ENCODE data around the gene PANX1. TPM values are rescaled to one million over a fixed set of nuclear protein-coding genes. Genes with fewer than 3 reads are reported as not detected.

Gene PANX1, protein sequence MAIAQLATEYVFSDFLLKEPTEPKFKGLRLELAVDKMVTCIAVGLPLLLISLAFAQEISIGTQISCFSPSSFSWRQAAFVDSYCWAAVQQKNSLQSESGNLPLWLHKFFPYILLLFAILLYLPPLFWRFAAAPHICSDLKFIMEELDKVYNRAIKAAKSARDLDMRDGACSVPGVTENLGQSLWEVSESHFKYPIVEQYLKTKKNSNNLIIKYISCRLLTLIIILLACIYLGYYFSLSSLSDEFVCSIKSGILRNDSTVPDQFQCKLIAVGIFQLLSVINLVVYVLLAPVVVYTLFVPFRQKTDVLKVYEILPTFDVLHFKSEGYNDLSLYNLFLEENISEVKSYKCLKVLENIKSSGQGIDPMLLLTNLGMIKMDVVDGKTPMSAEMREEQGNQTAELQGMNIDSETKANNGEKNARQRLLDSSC
- 10 to 100 TPM in 1 of 5 experiments, 1 to 10 TPM in 4; 5.6 to 14.8 (median 6.1) TPM for total RNA-seq
- polyA plus RNA-seq = 1 to 10 TPM; 3.9 to 5.8 TPM
- 17.1 reads per million, percentile 47 among the genes with 10 or more reads in this experiment for total RNA-seq

DNA sequence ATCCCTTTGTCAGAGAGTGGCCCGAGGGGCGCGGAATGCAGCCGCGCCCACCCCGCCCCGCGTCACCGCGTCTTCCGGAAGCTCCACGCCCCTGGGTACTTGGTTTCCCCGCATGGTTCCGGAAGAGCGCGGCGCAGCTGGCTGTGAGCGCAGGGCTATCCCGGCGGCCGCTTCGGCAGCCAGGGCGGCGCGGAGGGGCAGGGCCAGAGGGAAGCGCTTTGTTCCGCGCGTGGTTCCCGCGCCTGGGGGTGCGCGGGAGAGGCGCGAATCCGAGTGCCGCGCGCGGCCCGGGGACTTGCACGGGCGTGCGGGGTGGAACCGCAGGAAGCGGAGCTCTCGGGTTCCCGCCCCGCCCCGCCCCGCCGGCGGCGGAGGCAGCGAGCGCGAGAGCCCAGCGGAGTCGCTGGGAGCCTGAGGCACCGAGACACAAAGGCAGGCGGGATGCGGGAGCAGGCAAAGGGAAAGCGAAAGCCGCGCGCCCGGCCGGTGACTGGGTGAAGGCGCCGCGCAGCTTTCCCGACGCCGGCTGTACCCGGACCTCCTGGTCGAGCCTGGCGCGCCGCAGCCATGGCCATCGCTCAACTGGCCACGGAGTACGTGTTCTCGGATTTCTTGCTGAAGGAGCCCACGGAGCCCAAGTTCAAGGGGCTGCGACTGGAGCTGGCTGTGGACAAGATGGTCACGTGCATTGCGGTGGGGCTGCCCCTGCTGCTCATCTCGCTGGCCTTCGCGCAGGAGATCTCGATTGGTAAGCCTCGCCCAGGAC lies at the start of gene PANX1:
PANX1 (plus strand) TSS at position 96 of the 766 bp plus-strand sequence; CDS start at position 568, 472 bp downstream.
- H3K36me3 Mint-ChIP-seq = no peaks in the 10 kb centered on the region
- H3K4me3 ChIP-seq (ENCODE audit: low read length) = peak within 1 kb of the TSS; percentile 97
- peak; percentile 87 for ATAC-seq
- intact Hi-C loops (cut with micrococcal nuclease) = loop anchor here (1.0 to 10.0 kb wide), 17 partner anchors 18 to 1660 kb away; partner anchors contain the start of genes ANKRD49 (in 2 of the 2), C11orf54 (in 2 of the 2), CWC15 (in 2 of the 2) and FAM76B (in 2 of the 2)
- ChIA-PET CTCF (no interaction called here), POLR2A (interaction anchor here (0.5 to 1.8 kb wide), 5 partner anchors 9 to 388 kb away, joined by 3 to 5 read pairs (median 4); partner anchors contain the start of gene MED17)
- peak within 1 kb of the TSS; percentile 73 for H3K27ac ChIP-seq (ENCODE audit: low read depth, low read length)
- H3K27me3 Mint-ChIP-seq = no peaks in the 10 kb centered on the region
- peak within 1 kb of the TSS; percentile 77 to 96 (median 89) for H3K27ac Mint-ChIP-seq
- peaks cover 0 to 7% (median 0%) of the 10 kb centered on the region in 11 donors for H3K9me3 Mint-ChIP-seq
- H3K4me3 Mint-ChIP-seq = peak within 1 kb of the TSS in 2 of 10 donors; percentile 85 to 92
- peaks cover 21 to 29% of the 10 kb centered on the region in 2 donors for H3K4me1 ChIP-seq (ENCODE audit: control insufficient read depth in 2 of 2, insufficient read depth in 2 of 2, low read length in 2 of 2)
- H3K4me1 Mint-ChIP-seq = peaks cover 18 to 32% (median 27%) of the 10 kb centered on the region in 7 donors
- H3K36me3 ChIP-seq (ENCODE audit: control insufficient read depth in 2 of 3, insufficient read depth in 3 of 3, low read length in 3 of 3) = peaks cover 0 to 12% (median 0%) of the 10 kb centered on the region in 3 experiments
- no peaks in the 10 kb centered on the region for H3K27me3 ChIP-seq (ENCODE audit: control insufficient read depth in 2 of 2, insufficient read depth in 2 of 2, low read length in 2 of 2)
- no peaks in the 10 kb centered on the region for H3K9me3 ChIP-seq (ENCODE audit: control insufficient read depth in 2 of 3, low read length in 3 of 3)
- peak; percentile 48 to 80 (median 74) for DNase-seq

DNA sequence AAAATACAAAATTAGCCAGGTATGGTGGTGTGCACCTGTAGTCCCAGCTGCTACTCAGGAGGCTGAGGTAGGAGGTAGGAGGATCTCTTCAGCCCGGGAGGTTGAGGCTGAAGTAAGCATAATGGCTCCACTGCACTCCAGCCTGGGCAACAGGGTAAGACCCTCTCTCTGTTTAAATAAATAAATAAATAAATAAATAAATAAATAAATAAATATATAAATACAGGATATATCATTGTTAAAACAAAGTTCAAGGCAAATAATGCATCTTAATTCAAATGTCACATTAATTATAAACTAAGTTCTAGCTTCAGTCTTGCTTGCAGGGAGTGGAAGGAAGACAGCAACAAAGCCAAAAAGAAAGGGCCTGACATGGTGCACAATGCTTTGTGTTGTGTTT lies 44.5 kb upstream of the PANX1 start:
- H3K9me3 ChIP-seq (ENCODE audit: control insufficient read depth in 2 of 3, low read length in 3 of 3) = no peaks in the 10 kb centered on the region
- Mint-ChIP-seq H3K36me3 (no peaks in the 10 kb centered on the region), H3K27me3 (peaks cover 6 to 50% (median 33%) of the 10 kb centered on the region in 5 donors), H3K9me3 (peaks cover 0 to 3% (median 0%) of the 10 kb centered on the region in 11 donors), H3K4me1 (no peaks in the 10 kb centered on the region), H3K27ac (no peak overlapping the region), H3K4me3 (no peak overlapping the region)
- no peak overlapping the region for H3K27ac ChIP-seq (ENCODE audit: low read depth, low read length)
- DNase-seq (no peak), ATAC-seq (no peak)
- intact Hi-C loops (cut with micrococcal nuclease) = no loop called here
- ChIA-PET CTCF (no interaction called here), POLR2A (no interaction called here)
- no peak overlapping the region for H3K4me3 ChIP-seq (ENCODE audit: low read length)
- H3K27me3 ChIP-seq (ENCODE audit: control insufficient read depth in 2 of 2, insufficient read depth in 2 of 2, low read length in 2 of 2) = no peaks in the 10 kb centered on the region
- H3K4me1 ChIP-seq (ENCODE audit: control insufficient read depth in 2 of 2, insufficient read depth in 2 of 2, low read length in 2 of 2) = no peaks in the 10 kb centered on the region
- H3K36me3 ChIP-seq (ENCODE audit: control insufficient read depth in 2 of 3, insufficient read depth in 3 of 3, low read length in 3 of 3) = no peaks in the 10 kb centered on the region

DNA sequence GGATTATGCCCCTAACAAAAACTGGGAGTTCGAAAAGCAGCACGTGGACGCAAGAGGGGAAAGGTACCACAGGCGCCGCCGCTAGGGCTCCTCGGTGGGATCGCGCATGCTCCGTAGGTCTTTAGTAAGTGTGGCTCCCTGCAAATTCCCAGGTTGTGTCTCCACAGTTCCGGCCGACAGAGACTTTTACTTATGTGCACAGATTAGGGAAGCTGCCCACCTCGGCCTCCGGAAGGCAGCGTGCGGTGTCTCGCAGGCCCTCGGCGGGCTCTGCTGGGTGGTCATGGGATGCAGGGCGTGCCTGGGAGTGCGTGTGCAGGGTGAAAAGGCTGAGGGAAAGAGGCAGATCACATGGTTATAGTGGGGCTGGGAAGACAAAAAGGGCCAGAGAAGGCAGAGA lies 39.7 kb upstream of the PANX1 start:
- H3K36me3 Mint-ChIP-seq = no peaks in the 10 kb centered on the region
- DNase-seq = no peak
- Histone ChIP-seq H3K4me3 (ENCODE audit: low read length) (no peak overlapping the region), H3K4me1 (ENCODE audit: control insufficient read depth in 2 of 2, insufficient read depth in 2 of 2, low read length in 2 of 2) (no peaks in the 10 kb centered on the region), H3K27ac (ENCODE audit: low read depth, low read length) (no peak overlapping the region), H3K27me3 (ENCODE audit: control insufficient read depth in 2 of 2, insufficient read depth in 2 of 2, low read length in 2 of 2) (no peaks in the 10 kb centered on the region), H3K9me3 (ENCODE audit: control insufficient read depth in 2 of 3, low read length in 3 of 3) (no peaks in the 10 kb centered on the region), H3K36me3 (ENCODE audit: control insufficient read depth in 2 of 3, insufficient read depth in 3 of 3, low read length in 3 of 3) (no peaks in the 10 kb centered on the region)
- H3K27me3 Mint-ChIP-seq = peaks cover 0 to 26% (median 15%) of the 10 kb centered on the region in 5 donors
- H3K4me3 Mint-ChIP-seq = no peak overlapping the region
- H3K27ac Mint-ChIP-seq = no peak overlapping the region
- POLR2A ChIA-PET = no interaction called here
- CTCF ChIA-PET = no interaction called here
- no peak for ATAC-seq
- intact Hi-C loops (cut with micrococcal nuclease) = no loop called here
- no peaks in the 10 kb centered on the region for H3K4me1 Mint-ChIP-seq
- peaks cover 0 to 7% (median 0%) of the 10 kb centered on the region in 11 donors for H3K9me3 Mint-ChIP-seq

DNA sequence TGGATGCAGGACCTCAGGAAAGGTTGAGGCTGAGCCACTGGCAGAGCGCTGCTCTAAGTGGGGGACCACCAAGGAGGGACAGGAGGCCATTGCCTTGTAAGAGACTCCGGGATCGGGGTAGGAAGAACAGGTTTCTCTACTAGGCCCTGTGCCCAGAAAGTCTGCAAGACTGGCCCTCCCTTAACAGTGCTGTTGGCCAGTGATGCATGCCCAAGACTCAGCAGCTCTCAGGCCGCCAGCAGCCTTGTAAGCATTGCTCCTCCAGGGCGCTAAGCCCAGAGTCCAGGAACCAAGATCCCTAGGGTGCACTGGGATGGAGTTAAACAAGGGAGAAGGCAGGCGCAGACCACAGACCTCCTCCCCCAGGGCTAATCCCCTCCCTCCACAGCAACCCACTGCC lies 39.3 kb upstream of the PANX1 start:
- no peaks in the 10 kb centered on the region for H3K4me1 ChIP-seq (ENCODE audit: control insufficient read depth in 2 of 2, insufficient read depth in 2 of 2, low read length in 2 of 2)
- Mint-ChIP-seq H3K36me3 (no peaks in the 10 kb centered on the region), H3K4me1 (no peaks in the 10 kb centered on the region), H3K27ac (no peak overlapping the region), H3K4me3 (no peak overlapping the region), H3K9me3 (peaks cover 0 to 7% (median 0%) of the 10 kb centered on the region in 11 donors), H3K27me3 (peaks cover 0 to 24% (median 15%) of the 10 kb centered on the region in 5 donors)
- POLR2A ChIA-PET = no interaction called here
- ATAC-seq (no peak), DNase-seq (no peak)
- H3K4me3 ChIP-seq (ENCODE audit: low read length) = no peak overlapping the region
- H3K36me3 ChIP-seq (ENCODE audit: control insufficient read depth in 2 of 3, insufficient read depth in 3 of 3, low read length in 3 of 3) = no peaks in the 10 kb centered on the region
- CTCF ChIA-PET = no interaction called here
- intact Hi-C loops (cut with micrococcal nuclease) = no loop called here
- H3K9me3 ChIP-seq (ENCODE audit: control insufficient read depth in 2 of 3, low read length in 3 of 3) = no peaks in the 10 kb centered on the region
- H3K27me3 ChIP-seq (ENCODE audit: control insufficient read depth in 2 of 2, insufficient read depth in 2 of 2, low read length in 2 of 2) = no peaks in the 10 kb centered on the region
- H3K27ac ChIP-seq (ENCODE audit: low read depth, low read length) = no peak overlapping the region

DNA sequence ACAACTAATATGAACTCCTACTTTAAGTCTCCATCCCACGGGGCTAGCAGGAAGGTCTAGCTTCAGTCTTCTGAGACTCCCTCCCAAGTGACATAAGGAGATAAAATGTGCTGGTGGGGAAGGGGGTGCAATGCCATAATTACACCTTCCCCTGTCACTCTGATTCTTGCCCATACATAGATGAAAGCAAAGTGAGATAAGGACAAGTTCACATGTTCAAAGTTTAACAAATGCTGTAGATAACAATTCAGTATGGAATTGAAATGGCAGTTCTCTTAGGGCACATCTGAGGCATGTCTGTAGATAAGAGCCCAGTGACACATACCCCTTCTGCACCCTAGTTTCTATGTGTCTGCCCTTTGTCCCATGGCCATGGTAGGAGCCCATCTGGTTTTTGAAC lies 38.2 kb upstream of the PANX1 start:
- no peak for ATAC-seq
- Mint-ChIP-seq H3K36me3 (no peaks in the 10 kb centered on the region), H3K4me3 (no peak overlapping the region), H3K9me3 (peaks cover 0 to 7% (median 0%) of the 10 kb centered on the region in 11 donors), H3K4me1 (no peaks in the 10 kb centered on the region), H3K27ac (no peak overlapping the region), H3K27me3 (peaks cover 0 to 19% (median 13%) of the 10 kb centered on the region in 5 donors)
- CTCF ChIA-PET = no interaction called here
- Histone ChIP-seq H3K27ac (ENCODE audit: low read depth, low read length) (no peak overlapping the region), H3K4me1 (ENCODE audit: control insufficient read depth in 2 of 2, insufficient read depth in 2 of 2, low read length in 2 of 2) (no peaks in the 10 kb centered on the region), H3K27me3 (ENCODE audit: control insufficient read depth in 2 of 2, insufficient read depth in 2 of 2, low read length in 2 of 2) (no peaks in the 10 kb centered on the region), H3K9me3 (ENCODE audit: control insufficient read depth in 2 of 3, low read length in 3 of 3) (no peaks in the 10 kb centered on the region), H3K4me3 (ENCODE audit: low read length) (no peak overlapping the region), H3K36me3 (ENCODE audit: control insufficient read depth in 2 of 3, insufficient read depth in 3 of 3, low read length in 3 of 3) (no peaks in the 10 kb centered on the region)
- POLR2A ChIA-PET = no interaction called here
- no peak for DNase-seq
- intact Hi-C loops (cut with micrococcal nuclease) = no loop called here

DNA sequence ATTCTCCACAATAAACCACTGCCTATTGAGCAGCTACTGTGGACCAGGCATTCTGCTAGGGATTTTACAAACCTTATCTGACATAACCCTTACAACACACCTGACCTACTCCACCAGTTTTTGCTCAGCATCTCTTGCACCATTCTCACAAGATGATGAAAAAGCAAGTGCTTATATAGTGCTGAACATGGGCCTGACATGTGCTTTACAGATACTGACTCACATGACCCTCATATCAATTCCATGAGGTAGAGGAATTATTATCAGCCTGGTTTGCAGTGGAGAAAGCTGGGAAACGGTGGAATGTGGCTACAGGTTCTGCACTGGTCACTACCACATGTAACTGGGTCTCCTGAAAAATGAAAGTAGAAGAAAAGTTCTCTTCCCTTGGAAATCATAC lies 37.5 kb upstream of the PANX1 start:
- H3K27me3 ChIP-seq (ENCODE audit: control insufficient read depth in 2 of 2, insufficient read depth in 2 of 2, low read length in 2 of 2) = no peaks in the 10 kb centered on the region
- Mint-ChIP-seq H3K4me3 (no peak overlapping the region), H3K27ac (no peak overlapping the region), H3K4me1 (no peaks in the 10 kb centered on the region), H3K27me3 (peaks cover 0 to 14% (median 12%) of the 10 kb centered on the region in 5 donors), H3K9me3 (peaks cover 0 to 7% (median 0%) of the 10 kb centered on the region in 11 donors), H3K36me3 (no peaks in the 10 kb centered on the region)
- no peak overlapping the region for H3K27ac ChIP-seq (ENCODE audit: low read depth, low read length)
- H3K36me3 ChIP-seq (ENCODE audit: control insufficient read depth in 2 of 3, insufficient read depth in 3 of 3, low read length in 3 of 3) = no peaks in the 10 kb centered on the region
- H3K4me3 ChIP-seq (ENCODE audit: low read length) = no peak overlapping the region
- POLR2A ChIA-PET = no interaction called here
- no peaks in the 10 kb centered on the region for H3K4me1 ChIP-seq (ENCODE audit: control insufficient read depth in 2 of 2, insufficient read depth in 2 of 2, low read length in 2 of 2)
- DNase-seq = no peak
- H3K9me3 ChIP-seq (ENCODE audit: control insufficient read depth in 2 of 3, low read length in 3 of 3) = no peaks in the 10 kb centered on the region
- no peak for ATAC-seq
- intact Hi-C loops (cut with micrococcal nuclease) = no loop called here
- CTCF ChIA-PET = no interaction called here
